ENCODE measurements around the gene KDM4E.
"Not testable (repeated sequence)": the region's sequence is repeated elsewhere in the genome, so short reads cannot be mapped to it uniquely, and the experiment has no call there.

KDM4E gene

DNA sequence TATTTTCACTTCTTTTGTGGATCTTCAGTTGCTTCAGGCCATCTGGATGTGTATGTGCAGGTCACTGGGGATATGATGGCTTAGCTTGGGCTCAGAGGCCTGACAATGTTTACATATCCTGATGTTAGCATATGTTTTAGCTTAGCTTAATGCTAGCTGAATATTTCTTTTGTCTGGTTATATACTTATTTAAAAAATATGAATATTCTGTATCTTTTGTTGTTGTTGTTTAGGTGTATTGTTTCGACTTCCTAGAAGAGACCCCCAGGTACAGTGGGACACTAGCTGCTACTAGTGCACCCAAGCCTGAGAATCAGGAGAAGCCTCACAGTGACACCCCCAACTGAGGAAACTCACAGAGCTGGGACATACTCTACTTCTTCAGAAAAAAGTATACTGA, at the start of gene KDM4E:
KDM4E (plus strand) TSS at position 301 of the 400 bp plus-strand sequence. CDS start 300 bp downstream, outside the sequence.
- in situ Hi-C loops (cut with MboI; ENCODE audit: low sequenced_read_pairs): no loop called here

DNA sequence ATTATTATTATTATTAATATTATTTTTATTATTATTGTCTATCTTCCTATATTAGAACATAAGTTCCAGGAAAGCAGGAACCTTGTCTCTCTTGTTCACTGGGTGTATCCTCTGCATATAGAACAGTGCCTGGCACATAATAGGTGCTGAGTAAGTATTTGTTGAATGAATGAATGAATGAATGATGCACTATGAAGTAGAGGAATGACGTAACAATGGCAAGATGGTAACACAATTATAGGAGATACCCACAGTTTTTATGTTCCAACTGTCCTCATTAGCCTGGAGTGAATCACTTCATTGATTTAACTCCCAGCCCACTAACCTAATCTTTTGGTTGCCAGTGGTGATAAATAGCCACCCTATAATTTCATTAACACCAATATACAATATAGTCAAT, 49.5 kb upstream of the KDM4E start:
- in situ Hi-C loops (cut with MboI; ENCODE audit: low sequenced_read_pairs): no loop called here

DNA sequence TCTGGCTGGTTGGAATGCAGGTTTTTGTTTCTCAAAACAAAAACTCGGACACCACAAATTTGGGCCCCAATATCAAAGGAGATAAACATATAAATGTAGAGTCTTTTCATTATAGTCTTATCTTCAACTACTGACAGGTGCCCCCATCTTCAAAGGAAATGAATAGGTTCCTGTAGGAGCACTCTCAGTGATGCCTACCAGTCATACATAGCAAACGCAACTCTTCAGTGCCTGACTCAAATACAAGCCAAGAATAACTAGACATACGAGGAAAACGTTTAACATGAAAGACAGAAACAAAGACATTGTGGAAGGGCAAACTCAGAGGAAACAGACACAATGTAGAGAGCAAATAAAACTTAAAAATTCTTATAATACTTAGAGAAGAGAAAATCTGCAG, 37.7 kb upstream of the KDM4E start:
- in situ Hi-C loops (cut with MboI; ENCODE audit: low sequenced_read_pairs): no loop called here

DNA sequence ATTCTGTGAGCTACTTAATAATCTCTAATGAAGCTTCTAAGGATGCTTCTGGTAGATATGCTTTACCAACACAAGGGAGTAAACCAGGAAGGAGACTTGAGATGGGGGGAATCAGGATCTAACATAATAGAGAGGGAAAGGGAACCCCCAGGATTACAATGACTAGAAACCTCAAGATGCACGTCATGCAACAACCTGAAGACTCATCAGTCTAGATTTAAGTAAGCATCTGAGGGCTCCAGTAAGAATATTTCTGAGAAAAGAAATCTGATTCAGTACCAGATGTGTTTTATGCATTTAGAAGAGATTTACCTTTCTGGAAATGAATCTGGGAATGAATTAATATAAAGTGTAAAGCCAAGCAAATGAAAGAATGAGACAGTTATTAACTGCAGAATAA, 36.3 kb upstream of the KDM4E start:
- in situ Hi-C loops (cut with MboI; ENCODE audit: low sequenced_read_pairs): no loop called here

DNA sequence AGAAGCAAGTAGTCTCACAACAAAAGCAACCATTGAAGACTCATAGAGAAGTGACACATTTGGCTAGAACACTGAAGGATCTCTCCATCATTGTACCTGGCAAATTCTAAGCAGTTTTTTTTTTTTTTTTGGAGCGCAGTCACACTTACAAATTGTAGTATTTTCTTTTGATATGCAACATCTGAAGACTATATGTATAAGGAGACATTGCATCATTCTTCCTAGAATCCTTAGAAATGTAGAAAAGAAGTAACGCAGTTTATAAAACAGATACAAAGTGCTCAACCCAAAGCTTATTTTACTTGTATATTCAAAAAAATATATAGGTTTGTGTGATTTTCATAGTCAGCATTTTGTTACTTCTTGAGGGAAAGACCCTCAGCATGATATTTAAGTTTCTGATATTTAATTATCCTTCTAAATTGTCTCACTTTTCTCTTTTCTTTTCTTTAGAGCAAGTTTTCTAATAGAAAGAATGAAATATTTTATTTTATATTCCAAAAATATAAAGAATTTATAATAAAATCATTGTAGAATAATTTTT, 31.6 kb upstream of the KDM4E start:
- in situ Hi-C loops (cut with MboI; ENCODE audit: low sequenced_read_pairs): no loop called here

DNA sequence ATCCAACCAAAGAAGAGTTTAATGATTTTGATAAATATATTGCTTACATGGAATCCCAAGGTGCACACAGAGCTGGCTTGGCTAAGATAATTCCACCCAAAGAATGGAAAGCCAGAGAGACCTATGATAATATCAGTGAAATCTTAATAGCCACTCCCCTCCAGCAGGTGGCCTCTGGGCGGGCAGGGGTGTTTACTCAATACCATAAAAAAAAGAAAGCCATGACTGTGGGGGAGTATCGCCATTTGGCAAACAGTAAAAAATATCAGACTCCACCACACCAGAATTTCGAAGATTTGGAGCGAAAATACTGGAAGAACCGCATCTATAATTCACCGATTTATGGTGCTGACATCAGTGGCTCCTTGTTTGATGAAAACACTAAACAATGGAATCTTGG, 27.6 kb upstream of the KDM4E start:
- in situ Hi-C loops (cut with MboI; ENCODE audit: low sequenced_read_pairs): no loop called here

DNA sequence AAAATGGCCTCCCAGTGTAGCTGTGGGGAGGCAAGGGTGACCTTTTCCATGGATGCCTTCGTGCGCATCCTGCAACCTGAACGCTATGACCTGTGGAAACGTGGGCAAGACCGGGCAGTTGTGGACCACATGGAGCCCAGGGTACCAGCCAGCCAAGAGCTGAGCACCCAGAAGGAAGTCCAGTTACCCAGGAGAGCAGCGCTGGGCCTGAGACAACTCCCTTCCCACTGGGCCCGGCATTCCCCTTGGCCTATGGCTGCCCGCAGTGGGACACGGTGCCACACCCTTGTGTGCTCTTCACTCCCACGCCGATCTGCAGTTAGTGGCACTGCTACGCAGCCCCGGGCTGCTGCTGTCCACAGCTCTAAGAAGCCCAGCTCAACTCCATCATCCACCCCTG, 26.8 kb upstream of the KDM4E start:
- in situ Hi-C loops (cut with MboI; ENCODE audit: low sequenced_read_pairs): no loop called here

DNA sequence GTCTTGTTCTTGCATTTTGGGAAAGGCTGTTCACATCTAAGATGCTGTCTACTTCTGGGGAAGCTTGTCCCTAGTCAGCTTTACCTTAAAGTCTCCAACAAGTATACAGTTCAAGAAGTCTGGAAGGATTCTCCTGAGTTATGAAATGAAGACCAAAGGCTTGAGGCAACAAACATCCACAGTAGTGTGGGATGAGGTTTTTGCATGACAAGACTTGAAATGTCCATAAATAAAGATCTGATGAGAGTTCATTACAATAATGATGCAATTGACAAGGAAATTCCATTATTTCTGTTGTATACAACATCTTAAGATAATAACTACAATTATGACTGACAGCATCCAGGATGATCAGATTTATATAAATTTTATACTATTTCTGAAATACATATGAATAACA, 21.3 kb upstream of the KDM4E start:
- in situ Hi-C loops (cut with MboI; ENCODE audit: low sequenced_read_pairs): no loop called here

DNA sequence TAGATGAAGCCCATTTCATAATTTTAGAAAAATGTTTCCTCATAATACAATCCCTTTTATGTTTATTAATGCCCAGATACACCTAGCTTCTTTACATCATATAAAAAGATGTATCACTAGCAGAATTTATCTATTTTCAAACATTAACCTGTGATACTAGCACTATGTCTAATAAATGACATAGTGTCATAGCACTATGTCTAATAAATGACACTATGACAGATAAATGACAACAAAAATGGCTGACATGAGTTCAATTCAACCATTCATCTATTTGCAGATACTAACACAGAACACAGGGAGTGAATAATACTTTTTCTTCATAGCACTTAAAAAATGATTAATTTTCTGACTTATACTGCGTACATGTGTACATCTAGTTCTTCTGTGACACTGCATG, 19.4 kb upstream of the KDM4E start:
- in situ Hi-C loops (cut with MboI; ENCODE audit: low sequenced_read_pairs): no loop called here

DNA sequence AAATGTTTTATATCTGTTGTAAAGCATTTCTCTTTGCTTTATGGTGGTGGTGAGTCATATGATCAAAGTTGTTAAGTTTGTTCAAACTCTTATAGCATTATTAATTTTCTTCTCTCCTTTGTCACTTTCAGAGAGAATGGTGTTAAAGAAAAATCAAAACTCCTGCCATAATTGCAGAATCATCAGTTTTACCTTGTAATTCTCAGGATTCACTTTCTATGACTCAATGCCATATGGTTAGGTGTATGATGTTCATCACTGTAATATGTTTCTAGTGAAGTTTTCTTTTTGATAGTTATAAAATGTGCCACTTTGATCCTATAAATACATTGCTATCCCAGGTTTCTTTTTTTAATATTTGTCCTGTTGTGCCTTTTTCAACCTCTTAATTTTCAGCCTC, 13.7 kb upstream of the KDM4E start:
- in situ Hi-C loops (cut with MboI; ENCODE audit: low sequenced_read_pairs): no loop called here

DNA sequence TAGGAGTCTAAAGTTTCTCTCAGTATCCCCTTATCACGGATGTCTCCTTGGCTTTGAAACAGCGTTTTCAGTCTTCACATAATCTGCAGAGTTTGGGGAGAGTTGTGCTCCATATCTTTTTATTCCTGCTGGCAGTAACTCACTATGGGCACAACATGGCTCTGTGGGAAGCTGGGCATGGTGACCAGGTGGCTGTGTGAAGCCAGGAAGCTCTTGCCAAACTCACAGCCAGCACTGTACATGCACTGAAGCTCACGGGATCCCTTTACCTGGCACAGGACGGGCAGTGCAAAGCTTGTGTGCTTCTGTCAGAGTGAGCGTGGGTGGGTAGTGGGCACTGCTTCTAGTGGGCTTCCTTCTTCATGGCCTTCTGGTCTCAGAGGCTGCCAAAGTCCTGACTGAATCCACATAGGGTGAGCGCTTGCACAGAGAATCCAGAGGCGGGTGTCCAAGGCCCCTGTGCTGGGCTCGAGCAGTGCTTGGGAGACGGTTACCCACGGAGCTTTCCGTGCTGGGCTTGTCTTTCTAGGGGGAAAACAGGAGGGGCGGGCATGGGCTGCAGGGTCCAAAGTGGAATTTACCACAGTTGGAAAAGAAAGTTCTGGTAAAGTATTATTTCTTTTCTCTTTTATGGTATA, 10.8 kb upstream of the KDM4E start:
- in situ Hi-C loops (cut with MboI; ENCODE audit: low sequenced_read_pairs): no loop called here

DNA sequence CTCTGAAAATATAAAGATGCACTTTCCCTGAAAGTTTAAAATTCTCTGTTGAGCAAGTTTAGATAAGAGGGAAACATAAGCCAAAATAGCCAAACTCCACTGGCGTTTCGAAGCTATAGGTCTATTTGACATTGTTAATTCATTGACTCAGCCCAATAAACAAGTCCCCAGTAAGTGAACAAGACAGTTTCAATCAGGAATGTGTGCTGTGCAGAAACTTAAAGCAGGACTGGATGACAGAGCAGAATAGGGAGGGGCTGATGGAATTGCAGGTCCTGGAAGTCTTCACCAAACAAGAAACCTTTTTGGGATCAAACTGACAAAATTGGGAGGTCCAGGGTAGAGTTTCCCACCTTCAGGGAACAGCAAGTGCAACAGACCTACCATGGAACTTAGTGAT, 8.9 kb upstream of the KDM4E start:
- in situ Hi-C loops (cut with MboI; ENCODE audit: low sequenced_read_pairs): no loop called here

DNA sequence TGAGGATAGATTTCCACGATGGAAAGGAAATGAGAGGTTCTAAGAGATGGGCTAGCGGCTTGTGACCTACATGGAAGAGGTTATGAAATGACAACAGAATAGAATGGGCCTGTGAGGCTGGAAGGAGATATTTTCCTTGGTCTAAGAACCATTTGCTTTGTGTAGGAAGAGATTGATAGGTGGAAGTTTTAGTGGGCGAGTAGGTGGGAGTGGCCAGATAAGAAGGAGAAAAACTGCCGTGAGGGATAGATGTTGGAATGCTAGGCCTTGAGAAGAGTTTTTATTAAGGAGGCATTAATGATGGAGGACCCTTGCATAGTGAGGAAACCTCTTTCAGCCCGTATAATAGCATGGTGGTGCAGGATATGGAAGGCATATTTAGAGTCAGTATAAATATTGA, 3.6 kb upstream of the KDM4E start:
- in situ Hi-C loops (cut with MboI; ENCODE audit: low sequenced_read_pairs): not testable (repeated sequence)

DNA sequence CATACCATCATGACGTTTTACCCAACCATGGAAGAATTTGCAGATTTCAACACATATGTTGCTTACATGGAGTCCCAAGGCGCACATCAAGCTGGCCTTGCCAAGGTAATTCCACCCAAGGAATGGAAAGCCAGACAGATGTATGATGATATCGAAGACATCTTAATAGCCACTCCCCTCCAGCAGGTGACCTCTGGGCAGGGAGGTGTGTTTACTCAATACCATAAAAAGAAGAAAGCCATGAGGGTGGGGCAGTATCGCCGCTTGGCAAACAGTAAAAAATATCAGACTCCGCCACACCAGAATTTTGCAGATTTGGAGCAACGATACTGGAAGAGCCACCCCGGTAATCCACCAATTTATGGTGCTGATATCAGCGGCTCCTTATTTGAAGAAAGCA, 536 bp downstream of the KDM4E start:
- in situ Hi-C loops (cut with MboI; ENCODE audit: low sequenced_read_pairs): not testable (repeated sequence)

DNA sequence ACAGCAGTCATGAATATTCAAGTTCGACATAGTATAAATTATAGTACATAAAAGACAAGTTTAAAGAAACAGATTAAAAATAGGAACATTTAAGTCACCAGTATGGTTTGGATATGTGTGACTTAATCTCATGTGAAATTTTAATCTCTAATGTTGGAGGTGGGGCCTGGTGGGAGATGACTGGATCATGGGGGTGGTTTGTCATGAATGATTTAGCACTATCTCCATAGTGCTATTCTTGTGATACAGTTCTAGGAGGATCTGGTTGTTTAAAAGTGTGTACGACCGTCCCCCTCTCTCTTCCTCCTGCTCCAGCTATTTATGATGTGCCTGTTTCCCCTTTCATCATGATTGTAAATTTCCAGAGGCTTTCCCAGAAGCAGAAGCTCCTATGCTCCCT, 3.3 kb downstream of the KDM4E start:
- in situ Hi-C loops (cut with MboI; ENCODE audit: low sequenced_read_pairs): no loop called here

DNA sequence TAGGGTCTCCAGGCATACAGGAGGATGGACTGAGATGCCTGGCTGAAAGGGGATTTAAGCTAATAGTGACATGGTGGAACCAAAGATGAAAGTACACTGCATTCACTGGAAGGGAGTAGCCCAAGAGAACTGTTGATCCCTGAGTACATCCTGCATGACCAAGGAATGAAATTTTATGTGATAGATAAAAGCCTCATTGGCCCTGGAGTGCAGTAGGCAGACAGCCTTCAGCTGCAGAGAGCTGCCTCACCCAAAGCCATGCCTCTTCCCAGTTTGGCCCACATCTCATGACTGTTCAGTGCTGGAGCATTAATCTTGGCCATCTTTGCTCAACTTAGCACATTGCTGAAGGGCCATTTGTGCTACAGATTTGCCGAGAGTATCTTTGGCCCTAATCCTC, 8.0 kb downstream of the KDM4E start:
- in situ Hi-C loops (cut with MboI; ENCODE audit: low sequenced_read_pairs): no loop called here

DNA sequence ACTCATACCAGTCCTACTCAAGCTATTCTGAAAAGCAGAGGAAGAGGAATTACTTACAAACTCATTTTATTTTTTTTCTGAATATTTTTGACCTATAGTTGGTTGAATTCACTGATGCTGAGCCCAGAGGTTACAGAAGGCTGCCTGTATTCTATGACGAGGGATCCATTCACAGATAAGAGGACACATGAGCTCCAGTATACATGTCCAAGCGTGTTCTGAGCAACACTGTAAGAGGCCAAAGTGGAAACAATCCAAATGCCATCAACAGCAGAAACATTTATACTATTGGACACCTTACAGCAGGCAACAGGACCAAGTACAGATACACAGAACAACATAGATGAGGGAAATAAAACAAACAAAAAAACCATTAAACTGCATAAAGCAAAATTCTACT, 10.3 kb downstream of the KDM4E start:
- in situ Hi-C loops (cut with MboI; ENCODE audit: low sequenced_read_pairs): no loop called here

DNA sequence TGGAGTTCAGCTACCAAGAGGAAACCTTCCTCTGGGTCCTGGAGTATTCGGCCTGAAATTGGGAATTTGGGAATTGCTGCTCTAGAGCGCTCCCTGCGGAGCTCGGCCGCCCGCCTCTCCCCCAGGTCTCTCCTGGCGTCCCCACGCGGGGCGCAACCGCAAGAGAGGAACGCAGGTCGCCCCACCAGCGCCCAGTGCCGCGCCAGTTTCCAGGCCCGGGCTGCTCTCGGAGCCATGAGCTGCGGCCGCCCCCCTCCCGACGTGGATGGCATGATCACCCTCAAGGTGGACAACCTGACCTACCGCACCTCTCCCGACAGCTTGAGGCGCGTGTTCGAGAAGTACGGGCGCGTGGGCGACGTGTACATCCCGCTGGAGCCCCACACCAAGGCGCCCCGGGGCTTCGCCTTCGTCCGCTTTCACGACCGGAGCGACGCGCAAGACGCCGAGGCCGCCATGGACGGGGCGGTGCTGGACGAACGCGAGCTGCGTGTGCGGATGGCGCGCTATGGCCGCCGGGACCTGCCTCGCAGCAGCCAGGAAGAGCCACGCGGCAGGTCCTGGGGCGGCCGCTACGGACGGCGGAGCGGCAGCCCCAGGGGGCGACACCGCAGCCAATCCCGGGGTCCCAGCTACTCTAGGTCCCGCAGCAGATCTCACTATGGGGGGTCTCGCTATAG, 12.4 kb downstream of the KDM4E start:
- in situ Hi-C loops (cut with MboI; ENCODE audit: low sequenced_read_pairs): not testable (repeated sequence)

DNA sequence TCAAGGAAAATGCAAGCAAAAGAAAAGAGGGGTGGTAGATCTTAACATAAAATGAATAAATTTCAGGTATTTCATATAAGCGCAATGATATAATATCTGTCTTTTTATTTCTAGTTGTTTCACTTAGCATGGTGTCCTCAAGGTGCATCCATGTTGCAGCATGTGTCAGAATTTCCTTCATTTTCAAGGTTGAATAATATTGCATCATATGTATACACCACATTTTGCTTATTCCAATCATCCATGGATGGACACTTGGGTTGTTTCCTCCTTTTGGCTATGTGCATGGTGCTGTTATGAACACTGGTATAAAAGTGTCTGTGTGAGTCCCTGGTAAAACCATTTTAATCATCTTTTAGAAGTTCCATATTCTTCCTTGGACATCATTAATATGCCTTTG, 17.2 kb downstream of the KDM4E start:
- in situ Hi-C loops (cut with MboI; ENCODE audit: low sequenced_read_pairs): no loop called here

DNA sequence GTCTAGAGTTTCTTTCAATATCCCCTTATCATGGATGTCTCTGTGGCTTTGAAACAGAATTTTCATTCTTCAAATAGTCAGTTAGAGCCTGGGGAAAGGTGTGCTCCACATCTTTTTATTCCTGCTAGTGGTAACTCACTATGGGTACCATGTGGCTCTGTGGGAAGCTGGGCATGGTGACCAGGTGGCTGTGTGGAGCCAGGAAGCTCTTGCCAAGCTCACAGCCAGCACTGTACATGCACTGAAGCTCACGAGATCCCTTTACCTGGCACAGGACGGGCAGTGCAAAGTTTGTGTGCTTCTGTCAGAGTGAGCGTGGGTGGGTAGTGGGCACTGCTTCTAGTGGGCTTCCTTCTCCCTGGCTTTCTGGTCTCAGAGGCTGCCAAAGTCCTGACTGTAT, 17.8 kb downstream of the KDM4E start:
- in situ Hi-C loops (cut with MboI; ENCODE audit: low sequenced_read_pairs): no loop called here

DNA sequence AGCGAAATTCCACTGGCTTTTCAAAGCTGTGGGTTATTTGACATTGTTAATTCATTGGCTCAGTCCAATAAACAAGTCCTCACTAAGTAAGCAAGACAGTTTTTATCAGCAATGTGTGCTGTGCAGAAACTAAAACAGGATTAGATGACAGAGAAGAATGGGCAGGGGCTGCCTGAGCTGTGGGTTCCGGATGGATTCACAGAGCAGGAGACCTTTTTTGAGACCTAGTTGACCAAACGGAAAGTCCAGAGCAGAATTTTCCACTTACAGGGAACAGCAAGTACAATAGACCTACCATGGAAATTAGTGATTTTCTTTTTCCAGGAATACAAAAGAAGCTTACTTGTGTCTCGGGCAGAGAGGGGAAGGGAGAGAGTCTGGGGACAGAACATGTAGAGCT, 19.0 kb downstream of the KDM4E start:
- in situ Hi-C loops (cut with MboI; ENCODE audit: low sequenced_read_pairs): no loop called here

DNA sequence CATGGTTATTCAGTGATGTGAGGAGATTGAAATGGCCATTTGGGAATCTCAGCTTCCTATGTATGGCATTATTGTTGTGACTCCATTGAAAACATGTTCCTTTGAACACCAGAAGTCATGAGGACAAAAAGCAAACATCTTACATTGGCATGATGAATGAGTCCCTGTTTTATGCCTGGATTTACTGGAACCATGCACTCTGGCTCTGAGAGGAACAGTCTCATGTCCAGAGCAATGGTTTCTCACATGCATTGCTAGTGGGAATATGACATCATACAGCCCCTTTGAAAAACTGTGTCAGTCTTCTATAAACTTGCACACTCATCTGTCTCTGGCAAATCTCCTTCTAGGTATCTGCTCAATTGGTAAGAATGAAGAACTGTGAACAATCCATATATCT, 20.8 kb downstream of the KDM4E start:
- in situ Hi-C loops (cut with MboI; ENCODE audit: low sequenced_read_pairs): no loop called here

DNA sequence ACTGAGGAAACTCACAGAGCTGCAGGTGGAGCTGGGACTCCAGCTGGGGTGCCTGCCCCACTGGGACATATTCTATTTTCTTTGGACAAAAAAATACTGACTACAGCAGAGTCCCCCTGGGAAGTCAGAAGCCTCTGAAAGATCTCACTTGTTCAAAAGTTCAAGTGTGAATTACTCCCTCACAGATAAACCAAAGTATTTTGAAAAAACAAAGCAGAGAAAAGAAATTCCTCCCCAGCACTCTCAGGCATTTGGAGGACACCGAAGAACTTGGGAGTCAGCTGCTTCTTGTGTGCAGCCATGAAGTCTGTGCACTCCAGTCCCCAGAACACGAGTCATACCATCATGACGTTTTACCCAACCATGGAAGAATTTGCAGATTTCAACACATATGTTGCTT, 24.1 kb downstream of the KDM4E start, which contains the start of gene KDM4F:
KDM4F (plus strand) TSS at position 301 of the 400 bp plus-strand sequence.
- in situ Hi-C loops (cut with MboI; ENCODE audit: low sequenced_read_pairs): not testable (repeated sequence)

All from HL-60/S4 treated with retinoic acid at 250 ng/mL for 4 days and 3 days (cell line).